Renal pelvis (tissue), 12 donors: ENCODE results near the gene MMP11. TPM values are rescaled to one million over a fixed set of nuclear protein-coding genes. Genes with fewer than 3 reads are reported as not detected.
"Not testable (repeated sequence)": the region's sequence is repeated elsewhere in the genome, so short reads cannot be mapped to it uniquely, and the experiment has no call there.

Experiments used
- DNase-seq: peaks from one replicate; pipeline ENCODE4 v3.0.0-alpha.2; 2013
- long read RNA-seq, 16 experiments: transcript quantifications; one replicate each; lab custom pipeline, GENCODE V29; 2026
- polyA plus RNA-seq, 3 donors: library from polyadenylated mRNA; unstranded; fragments of 120-200 nt; gene quantifications; one replicate each; pipeline ENCODE4 v1.2.1, GENCODE V29; 2013; ENCODE audit not compliant: insufficient read length in 3 of 3

The MMP11 gene, protein sequence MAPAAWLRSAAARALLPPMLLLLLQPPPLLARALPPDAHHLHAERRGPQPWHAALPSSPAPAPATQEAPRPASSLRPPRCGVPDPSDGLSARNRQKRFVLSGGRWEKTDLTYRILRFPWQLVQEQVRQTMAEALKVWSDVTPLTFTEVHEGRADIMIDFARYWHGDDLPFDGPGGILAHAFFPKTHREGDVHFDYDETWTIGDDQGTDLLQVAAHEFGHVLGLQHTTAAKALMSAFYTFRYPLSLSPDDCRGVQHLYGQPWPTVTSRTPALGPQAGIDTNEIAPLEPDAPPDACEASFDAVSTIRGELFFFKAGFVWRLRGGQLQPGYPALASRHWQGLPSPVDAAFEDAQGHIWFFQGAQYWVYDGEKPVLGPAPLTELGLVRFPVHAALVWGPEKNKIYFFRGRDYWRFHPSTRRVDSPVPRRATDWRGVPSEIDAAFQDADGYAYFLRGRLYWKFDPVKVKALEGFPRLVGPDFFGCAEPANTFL
- 10 to 100 TPM; 15.3 to 21.9 (median 20.0) TPM for polyA plus RNA-seq
- long read RNA-seq, donor 1, transcript MMP11-201 (8 exons, 2,291 nt), result major isoform, 7 of 8 reads
- long read RNA-seq, donor 1, partial matches to known transcripts, result 0 of 8 reads
- long read RNA-seq, donor 1, other reads (novel, unspliced or antisense), result 0 of 8 reads
- long read RNA-seq, donor 2, partial matches to known transcripts, result 7 of 11 reads
- long read RNA-seq, donor 2, other reads (novel, unspliced or antisense), result 0 of 11 reads
- long read RNA-seq, donor 3, transcript MMP11-201 (8 exons, 2,291 nt), result major isoform, 10 of 10 reads
- long read RNA-seq, donor 3, partial matches to known transcripts, result 0 of 10 reads
- long read RNA-seq, donor 3, other reads (novel, unspliced or antisense), result 0 of 10 reads
- long read RNA-seq, donor 4, transcript MMP11-201 (8 exons, 2,291 nt), result major isoform, 8 of 8 reads
- long read RNA-seq, donor 4, partial matches to known transcripts, result 0 of 8 reads
- long read RNA-seq, donor 4, other reads (novel, unspliced or antisense), result 0 of 8 reads
- long read RNA-seq, donor 5, partial matches to known transcripts, result 0 of 1 reads
- long read RNA-seq, donor 5, other reads (novel, unspliced or antisense), result 0 of 1 reads
- long read RNA-seq, donor 6, partial matches to known transcripts, result 0 of 4 reads
- long read RNA-seq, donor 6, other reads (novel, unspliced or antisense), result 0 of 4 reads
- long read RNA-seq, donor 7, transcript MMP11-201 (8 exons, 2,291 nt), result major isoform, 6 of 7 reads
- long read RNA-seq, donor 7, partial matches to known transcripts, result 0 of 7 reads
- long read RNA-seq, donor 7, other reads (novel, unspliced or antisense), result 0 of 7 reads
- long read RNA-seq, donor 8, transcript MMP11-201 (8 exons, 2,291 nt), result major isoform, 12 of 13 reads
- long read RNA-seq, donor 8, partial matches to known transcripts, result 0 of 13 reads
- long read RNA-seq, donor 8, other reads (novel, unspliced or antisense), result 0 of 13 reads
- long read RNA-seq, donor 9, transcript MMP11-201 (8 exons, 2,291 nt), result major isoform, 16 of 31 reads
- long read RNA-seq, donor 9, partial matches to known transcripts, result 15 of 31 reads
- long read RNA-seq, donor 9, other reads (novel, unspliced or antisense), result 0 of 31 reads
- long read RNA-seq, donor 10, transcript MMP11-201 (8 exons, 2,291 nt), result major isoform, 5 of 103 reads
- long read RNA-seq, donor 10, partial matches to known transcripts, result 81 of 103 reads
- long read RNA-seq, donor 10, other reads (novel, unspliced or antisense), result 17 of 103 reads
- long read RNA-seq, donor 11, partial matches to known transcripts, result 0 of 3 reads
- long read RNA-seq, donor 11, other reads (novel, unspliced or antisense), result 0 of 3 reads
- long read RNA-seq, donor 12, transcript MMP11-201 (8 exons, 2,291 nt), result major isoform, 7 of 13 reads
- long read RNA-seq, donor 12, partial matches to known transcripts, result 6 of 13 reads
- long read RNA-seq, donor 12, other reads (novel, unspliced or antisense), result 0 of 13 reads
- long read RNA-seq, donor 13, partial matches to known transcripts, result 96 of 98 reads
- long read RNA-seq, donor 13, other reads (novel, unspliced or antisense), result 0 of 98 reads
- long read RNA-seq, donor 14, transcript MMP11-201 (8 exons, 2,291 nt), result major isoform, 12 of 74 reads
- long read RNA-seq, donor 14, partial matches to known transcripts, result 18 of 74 reads
- long read RNA-seq, donor 14, other reads (novel, unspliced or antisense), result 44 of 74 reads
- long read RNA-seq, donor 15, partial matches to known transcripts, result 0 of 4 reads
- long read RNA-seq, donor 15, other reads (novel, unspliced or antisense), result 0 of 4 reads
- long read RNA-seq, donor 16, partial matches to known transcripts, result 84 of 87 reads
- long read RNA-seq, donor 16, other reads (novel, unspliced or antisense), result 0 of 87 reads

DNA sequence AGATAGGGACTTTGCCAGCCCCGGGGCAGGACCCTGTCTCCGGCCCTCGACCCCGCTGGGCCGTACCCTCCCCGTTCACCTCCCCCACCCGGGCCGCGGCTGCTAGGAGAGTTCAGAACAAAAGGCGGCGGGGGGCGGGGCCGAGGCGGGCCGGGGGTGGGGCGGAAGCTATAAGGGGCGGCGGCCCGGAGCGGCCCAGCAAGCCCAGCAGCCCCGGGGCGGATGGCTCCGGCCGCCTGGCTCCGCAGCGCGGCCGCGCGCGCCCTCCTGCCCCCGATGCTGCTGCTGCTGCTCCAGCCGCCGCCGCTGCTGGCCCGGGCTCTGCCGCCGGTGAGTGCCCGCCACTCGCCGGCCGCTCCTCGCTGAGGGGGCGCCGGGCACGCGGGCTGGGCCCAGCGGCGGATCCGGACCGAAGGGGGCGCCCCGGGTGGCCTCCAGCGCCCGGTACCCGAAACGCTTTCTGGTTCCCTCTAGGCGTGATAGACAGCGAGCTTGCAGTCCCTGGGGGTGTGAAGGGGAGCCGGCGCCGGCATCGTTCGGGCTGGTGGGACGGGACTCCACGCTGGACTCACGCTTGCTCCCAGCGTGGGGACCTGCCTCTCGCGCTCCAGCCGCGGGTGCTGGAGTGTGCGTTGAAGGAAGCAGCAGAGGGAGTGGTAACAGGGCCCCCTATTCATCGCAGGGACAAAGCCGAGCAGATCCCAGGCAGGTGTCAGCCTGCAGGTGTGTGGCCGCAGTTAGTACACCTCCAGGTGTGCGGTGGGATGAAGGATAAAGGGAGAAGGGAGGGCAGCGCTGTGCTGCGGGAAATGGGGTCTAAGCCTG is at the start of gene MMP11:
MMP11 (plus strand) TSS at position 201 of the 825 bp plus-strand sequence; CDS start at position 223, 22 bp downstream.
- DNase-seq, result peak; percentile 57

DNA sequence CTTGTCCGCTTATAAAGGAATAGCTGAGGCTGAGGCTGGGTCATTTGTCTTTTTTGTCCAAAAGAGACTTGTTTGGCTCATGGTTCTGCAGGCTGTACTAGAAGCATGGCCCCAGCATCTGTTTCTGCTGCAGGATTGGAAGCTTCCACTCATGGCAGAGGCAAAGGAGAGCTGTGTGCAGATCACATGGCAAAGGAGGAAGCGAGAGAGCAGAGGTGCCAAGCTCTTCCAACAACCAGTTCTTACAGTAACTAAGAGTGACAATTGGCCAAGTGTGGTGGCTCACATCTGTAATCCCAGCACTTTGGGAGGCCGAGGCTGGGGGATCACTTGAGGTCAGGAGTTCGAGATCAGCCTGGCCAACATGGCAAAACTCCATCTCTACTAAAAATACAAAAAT is 44.5 kb upstream of the MMP11 start:
- DNase-seq, result not testable (repeated sequence)

DNA sequence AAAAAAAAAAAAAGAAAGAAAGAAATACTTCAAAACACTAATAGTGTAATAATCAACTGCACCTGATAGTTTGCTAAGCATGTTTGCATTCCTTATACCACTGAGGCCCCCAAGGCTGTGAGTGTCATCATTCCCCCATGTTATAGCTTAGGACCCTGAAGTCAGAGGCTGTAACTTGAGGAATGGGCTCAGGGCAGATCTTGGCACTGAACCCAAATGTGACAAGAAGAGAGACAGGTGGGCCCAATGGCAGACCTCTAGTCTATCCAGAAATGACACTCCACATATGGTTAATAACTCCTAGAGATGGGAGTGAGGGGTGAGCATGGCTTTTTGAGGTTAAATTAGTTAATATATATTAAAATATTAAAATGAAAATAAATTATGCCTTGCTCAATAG is 35.0 kb upstream of the MMP11 start:
- no peak for DNase-seq

DNA sequence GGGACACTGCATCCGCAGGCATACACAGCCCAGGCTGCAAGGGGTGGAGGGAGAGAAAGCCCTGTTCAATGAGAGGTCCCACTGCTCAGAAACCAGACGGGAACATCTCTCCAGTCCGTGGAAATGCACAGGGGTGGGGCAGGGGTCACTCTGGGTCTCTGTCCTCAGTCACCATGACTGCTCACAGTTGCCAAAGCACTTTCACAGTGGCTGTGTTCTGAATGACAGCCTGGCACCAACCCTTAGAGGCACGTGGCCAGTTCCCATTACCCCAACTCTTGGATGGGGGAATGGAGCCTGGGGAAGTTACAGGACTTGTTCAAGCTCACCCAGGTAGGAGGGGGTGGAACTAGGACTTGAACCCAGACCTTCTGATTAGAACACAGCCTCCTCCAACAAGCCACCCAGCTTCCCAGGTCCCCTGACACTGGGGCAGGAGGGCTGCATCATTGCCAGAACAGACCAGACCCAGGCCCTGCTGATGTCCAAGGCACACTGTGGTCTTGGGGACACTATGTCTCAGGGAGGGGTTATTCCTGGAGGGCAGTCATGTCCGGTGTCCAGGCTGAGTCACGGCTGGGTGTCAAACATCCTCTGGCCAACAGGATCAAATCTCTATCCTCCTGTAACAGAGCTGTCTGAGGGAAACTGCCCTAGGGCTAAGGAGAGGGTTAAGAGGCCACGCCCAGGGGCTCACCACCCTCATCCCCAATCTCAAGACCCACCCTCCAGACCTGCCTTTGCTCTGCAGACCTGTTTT is 30.0 kb upstream of the MMP11 start:
- DNase-seq, result no peak

DNA sequence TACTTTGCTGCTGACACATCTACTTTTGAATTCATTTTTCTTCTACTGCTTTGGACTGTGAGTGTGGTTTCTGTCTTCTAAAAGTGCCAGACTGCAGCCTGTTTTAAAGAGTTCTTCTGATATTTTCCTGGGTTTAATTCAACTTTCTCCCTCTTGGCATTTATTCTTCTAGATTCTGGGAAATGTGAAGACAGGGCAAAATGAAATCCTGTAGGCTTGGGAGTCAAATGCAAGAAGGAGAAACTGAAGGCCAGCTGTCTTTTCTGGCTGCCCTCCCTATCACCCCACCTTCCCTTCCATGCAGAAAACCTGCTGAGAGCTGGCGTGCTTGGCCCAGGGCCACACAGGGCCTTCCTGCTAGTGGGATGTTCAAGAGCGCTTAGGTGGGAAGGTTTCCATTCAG is 29.3 kb upstream of the MMP11 start:
- no peak for DNase-seq

DNA sequence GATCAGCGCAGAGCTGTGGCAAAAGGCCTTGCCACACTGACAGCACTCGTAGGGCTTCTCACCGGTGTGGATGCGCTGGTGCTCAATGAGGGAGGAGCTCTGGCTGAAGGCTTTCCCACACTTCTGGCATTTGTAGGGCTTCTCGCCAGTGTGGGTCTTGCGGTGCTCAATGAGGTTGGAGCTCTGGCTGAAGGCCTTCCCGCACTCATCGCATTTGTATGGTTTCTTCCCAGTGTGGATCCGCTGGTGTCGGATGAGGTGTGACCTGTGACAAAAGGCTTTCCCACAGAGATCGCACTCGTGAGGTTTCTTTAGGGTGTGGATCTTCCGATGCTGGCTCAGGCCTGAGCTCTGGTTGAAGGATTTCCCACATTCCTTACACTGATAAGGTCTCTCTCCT is 28.6 kb upstream of the MMP11 start:
- no peak for DNase-seq

DNA sequence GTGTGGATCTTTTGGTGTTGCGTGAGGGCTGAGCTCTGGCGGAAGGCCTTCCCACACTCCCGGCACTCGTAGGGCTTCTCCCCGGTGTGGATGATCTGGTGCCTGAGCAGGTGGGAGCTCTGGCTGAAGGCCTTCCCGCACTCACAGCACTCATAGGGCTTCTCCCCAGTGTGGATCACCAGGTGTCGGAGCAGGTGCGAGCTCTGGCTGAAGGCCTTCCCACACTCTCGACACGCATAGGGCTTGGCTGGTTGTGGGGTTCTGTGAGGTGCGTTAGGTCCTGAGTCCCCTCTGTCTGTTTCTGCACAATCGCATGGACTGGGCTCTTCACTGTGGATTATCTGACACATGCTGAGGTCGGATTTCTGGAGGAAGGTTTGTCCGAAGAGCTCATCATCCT is 28.2 kb upstream of the MMP11 start:
- DNase-seq, result no peak

DNA sequence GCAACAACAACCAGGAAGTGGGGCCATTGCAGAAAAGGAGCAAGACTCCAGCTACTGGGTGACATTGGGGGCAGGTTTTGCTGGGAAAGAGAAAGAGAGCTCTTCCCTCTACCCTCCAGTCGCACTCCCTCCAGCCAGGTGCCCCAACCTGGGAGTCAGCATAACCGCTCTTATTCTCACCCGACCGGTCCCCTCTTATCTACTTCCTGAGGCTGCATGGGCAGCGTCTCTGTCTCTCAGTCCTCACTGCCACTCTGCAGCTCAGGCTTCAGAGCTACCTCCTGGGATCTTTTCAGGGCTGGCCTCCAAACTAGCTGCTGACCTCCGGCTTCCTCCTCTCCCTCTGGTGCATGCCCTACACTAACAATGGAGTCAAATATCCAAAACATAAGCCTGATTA is 26.9 kb upstream of the MMP11 start:
- DNase-seq, result no peak

DNA sequence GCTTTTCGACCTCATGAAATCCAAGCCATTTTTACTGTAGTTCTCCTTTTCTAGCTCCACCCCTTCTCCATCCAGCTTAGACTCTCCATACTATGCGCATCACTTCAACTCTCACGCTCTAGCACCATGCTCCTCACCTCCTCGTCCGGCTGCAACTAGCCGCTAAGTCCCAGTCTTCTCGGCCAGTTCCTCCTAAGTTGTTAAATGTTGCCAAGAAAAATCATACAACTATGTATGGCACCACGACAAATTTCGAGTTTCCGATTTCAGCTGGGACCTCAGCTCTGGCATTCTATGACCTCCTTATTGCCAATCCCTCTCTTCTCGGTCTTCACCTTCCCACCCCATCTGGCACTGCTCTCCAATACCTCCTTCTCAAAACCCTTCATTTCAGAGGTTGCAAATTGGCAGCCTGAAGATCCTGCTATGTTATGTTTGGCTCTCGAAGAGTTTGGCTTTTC is 22.8 kb upstream of the MMP11 start:
- no peak for DNase-seq

DNA sequence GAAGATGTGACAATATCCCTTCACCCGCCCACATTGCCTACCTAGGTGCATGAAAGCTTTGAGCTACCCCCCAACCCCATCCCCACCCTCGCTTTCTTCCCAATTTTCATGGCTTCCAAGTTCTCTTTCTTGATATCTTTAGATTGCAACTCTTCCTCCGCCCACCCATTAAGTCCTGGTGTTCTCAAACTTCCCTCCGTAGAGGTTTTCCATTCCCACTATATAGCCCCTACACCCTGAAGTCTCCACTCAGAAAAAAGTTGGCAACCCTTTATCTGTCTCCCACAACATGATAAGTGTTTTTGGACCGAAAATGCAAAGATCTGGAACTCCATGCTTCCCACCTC is 22.3 kb upstream of the MMP11 start:
- DNase-seq, result no peak

DNA sequence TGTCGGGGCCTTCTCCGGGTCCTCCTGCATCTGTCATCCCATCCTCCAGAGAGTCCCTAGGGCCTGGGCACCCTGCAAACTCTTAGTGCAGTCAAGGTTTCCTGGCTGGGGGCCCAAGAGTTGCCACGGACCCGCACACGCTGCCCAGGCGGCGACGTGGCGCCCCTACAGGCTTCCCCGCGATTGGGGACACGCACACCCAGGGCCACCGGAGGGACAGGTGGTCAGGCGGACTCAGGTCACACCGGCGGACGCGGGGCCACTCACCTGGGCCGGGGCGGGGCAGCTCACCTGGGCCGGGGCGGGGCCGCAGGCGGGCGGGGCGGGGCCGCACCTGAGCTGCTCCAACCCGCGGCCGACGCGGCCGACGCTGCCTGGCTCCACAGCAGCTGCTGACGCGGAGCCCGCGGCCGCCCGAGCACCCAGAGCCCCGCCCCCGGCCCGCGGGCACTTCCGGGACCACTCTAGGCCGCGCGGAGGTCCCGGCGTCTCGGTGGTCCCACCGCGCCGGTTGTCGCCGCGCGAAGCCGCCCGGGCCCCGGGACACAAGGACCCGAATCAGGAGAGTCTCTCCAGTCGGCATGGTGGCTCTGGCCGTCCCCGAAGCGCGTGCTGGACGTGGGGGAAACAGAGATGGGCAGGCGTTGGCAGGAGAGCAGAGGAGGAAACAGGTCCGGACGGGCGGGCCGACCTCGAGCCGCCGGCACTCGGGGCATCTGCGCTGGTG is 21.8 kb upstream of the MMP11 start, which contains the start of gene ZNF70:
ZNF70 (minus strand) TSS at position 399 of the 727 bp plus-strand sequence. CDS start 5,972 bp downstream, outside the sequence.
- peak; percentile 86 for DNase-seq

DNA sequence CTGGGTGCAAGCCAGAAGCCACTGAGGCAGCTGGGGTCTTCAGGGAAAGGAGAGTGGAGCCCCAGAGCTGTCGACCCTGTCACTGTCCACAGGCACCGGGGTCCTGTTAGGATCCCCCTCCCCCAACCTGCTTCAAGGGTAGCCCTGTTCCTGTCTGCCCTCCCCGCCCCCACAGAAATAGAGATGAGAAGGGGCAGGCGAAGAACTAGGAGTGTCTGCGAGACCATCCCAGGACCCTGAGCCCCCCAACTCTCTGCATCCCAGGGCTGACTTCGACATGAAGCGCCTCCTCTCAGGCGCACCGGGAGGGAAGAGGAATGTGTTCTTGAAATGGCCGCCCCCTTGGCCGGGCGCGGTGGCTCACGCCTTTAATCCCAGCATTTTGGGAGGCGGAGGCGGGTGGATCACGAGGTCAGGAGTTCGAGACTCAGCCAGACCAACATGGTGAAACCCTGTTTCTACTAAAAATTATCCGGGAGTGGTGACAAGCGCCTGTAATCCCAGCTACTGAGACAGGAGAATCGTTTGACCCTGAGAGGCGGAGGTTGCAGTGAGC is 21.1 kb upstream of the MMP11 start:
- peak; percentile 33 for DNase-seq

DNA sequence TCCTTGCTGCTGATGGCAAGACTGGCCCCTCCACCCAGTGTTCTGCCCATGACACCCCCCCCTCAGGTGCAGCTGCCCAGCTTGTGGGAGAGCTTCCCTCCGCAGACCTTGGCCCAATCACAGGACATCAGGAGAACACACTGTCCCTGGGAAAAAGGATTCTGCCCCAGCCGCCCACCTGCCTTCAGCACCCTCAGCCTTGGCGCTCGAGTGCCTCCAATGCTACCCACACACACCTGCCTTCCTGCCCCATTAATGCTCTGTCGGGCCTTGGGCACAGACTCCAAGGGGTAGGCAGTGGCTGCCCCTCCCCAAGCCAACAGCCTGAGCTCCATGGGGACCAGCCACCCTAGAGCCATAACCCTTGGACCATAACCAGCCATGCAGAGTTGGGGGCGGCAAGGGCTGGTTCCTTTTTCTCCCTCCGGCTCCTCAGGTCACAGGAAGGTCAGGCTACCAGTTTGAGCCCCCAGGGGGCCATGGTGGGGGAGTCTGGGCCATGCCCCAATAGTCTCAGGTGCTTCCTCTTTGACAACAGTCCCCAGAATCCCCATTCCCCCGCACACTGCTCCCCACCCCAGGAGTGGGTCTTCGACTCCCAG is 20.5 kb upstream of the MMP11 start:
- no peak for DNase-seq

DNA sequence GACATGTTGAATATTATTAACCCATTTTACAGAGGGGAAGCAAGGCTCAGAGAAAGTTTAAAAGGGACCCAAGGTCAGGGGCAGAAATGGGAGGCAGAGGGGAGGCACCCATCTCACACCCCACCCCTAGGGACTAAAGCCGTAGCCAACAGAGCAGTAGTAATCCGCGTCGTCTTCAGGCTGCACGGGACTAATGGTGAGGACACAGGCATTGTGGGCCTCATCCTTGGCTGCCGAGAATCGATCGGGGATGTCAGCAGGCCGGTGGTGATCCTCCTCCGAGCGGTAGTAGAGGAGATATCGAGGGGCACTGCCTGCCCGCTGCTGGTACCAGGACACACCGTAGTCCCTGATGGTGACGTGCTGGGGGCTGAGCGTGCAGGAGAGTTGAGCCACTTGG is 19.9 kb upstream of the MMP11 start:
- no peak for DNase-seq

DNA sequence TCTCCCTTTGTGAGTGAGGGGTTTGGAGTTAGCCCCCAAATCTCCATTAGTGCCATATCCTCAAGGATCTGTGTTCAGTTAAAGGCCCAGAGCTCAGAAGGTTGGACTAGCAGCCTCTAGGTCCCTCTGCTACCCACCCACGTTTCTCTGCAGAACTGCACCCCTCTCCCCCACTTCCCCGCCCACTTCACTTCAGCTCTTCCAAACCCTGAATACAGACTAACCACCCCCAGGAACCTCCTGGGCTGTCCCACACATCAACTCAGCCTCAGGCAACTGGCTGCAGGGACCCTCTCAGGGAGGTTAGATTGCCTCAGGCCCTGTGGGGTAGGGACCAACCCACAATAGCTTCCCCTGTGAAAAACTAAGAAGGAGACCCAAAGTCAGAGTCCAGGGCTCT is 19.3 kb upstream of the MMP11 start:
- no peak for DNase-seq

DNA sequence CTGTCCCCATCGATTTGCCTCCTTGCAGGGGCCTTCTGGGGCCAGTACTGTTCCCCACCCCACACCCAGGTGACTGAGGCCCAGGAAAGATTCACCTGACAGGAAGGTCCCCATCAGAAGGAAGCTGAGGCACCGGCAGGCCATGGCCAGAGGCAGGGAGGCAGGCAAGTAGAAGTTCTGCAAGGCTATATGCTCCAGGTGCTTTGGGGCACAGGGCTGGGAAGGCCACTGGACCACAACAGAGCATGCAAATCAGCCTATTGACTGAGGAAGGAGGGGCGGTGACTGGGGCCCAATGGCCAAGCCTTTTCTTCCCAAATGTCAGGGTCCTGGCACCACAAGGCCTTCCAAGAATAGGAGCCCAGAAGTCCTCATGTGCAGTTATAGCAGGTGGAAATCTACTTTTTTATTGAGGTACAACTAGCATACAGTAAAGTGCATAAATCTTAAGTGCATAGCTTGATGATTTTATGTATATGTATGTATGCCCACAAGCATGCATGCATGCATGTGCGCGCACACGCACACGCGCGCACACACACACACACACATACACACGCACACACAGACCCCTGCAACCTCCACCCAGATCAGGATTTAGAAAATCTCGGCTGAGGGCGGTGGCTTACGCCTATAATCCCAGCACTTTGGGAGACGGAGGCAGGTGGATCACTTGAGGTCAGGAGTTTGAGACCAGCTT is 18.3 kb upstream of the MMP11 start, which contains the start of gene VPREB3:
VPREB3 (minus strand) TSS at position 206 of the 700 bp plus-strand sequence; CDS start at position 144, 62 bp downstream.
- DNase-seq, result no peak
